Endothelial cell of umbilical vein (primary cell): Measurements from ENCODE around the gene AP3S2. TPM values are rescaled to one million over a fixed set of nuclear protein-coding genes. Genes with fewer than 3 reads are reported as not detected.
A peak's percentile ranks its signal among the peaks of the same experiment; 100 is the strongest.

ENCODE experiments used
- BruUV-seq: library from RNA; stranded (reverse); fragments of 400-500 nt; replicated peaks from 2 replicates; lab custom pipeline; 2021; lab: Mats Ljungman, UMichigan
- CTCF ChIA-PET: fragments of 300-600, 350-600 bp; sonication (Branson Sonifier 250); formaldehyde crosslinking; loops from one replicate; lab custom pipeline; 2021; ENCODE audit warnings: antibody characterized with exemption, inconsistent platforms; lab: Charles Lee
- POLR2A ChIA-PET: fragments of 300-600, 350-600 bp; sonication (Branson Sonifier 250); formaldehyde crosslinking; loops from one replicate; lab custom pipeline; 2021; ENCODE audit warnings: antibody characterized with exemption, inconsistent platforms; lab: Charles Lee
- DNase-seq: peaks from one replicate; pipeline ENCODE4 v3.0.0-alpha.2; 2011; ENCODE audit warnings: low read depth, low spot score
- FAIRE-seq: peaks from 2 replicates; lab custom pipeline; 2011; peaks lifted over from hg19 to GRCh38; lab: Jason Lieb, UNC
- H2AFZ ChIP-seq: 2 replicates; pipeline ENCODE4 v1.6.0; 2012; ENCODE audit warnings: low read depth, low read length, control low read depth, inconsistent platforms
- H3K27ac ChIP-seq: 2 replicates; pipeline ENCODE4 v1.5.1; 2011; ENCODE audit warnings: low read depth, mild to moderate bottlenecking, control low read depth, low read length, moderate library complexity; ENCODE audit not compliant: insufficient read depth
- H3K27me3 ChIP-seq, 2 experiments: 2 replicates each; pipeline versions ENCODE4 v1.6.0 to v1.6.1; 2011; ENCODE audit warnings: low read length in 2 of 2, mixed read lengths in 1 of 2; ENCODE audit not compliant: control insufficient read depth in 2 of 2, insufficient read depth in 2 of 2
- H3K36me3 ChIP-seq, 2 experiments: 2 replicates in 1 of 2; 3 replicates in 1 of 2; pipeline ENCODE4 v1.5.1; 2011; ENCODE audit warnings: low read length in 2 of 2, mild to moderate bottlenecking in 1 of 2, moderate library complexity in 1 of 2; ENCODE audit not compliant: control insufficient read depth in 2 of 2, insufficient read depth in 2 of 2; ENCODE audit errors: extremely low read depth in 1 of 2
- H3K4me1 ChIP-seq: 3 replicates; pipeline ENCODE4 v1.5.1; 2011; ENCODE audit warnings: mild to moderate bottlenecking, low read length; ENCODE audit not compliant: control insufficient read depth, insufficient read depth; ENCODE audit errors: extremely low read depth
- H3K4me2 ChIP-seq: 2 replicates; pipeline ENCODE4 v1.6.1; 2011; ENCODE audit warnings: low read length, control low read depth, mixed read lengths; ENCODE audit not compliant: insufficient read depth
- H3K4me3 ChIP-seq, 3 experiments: fragments of 200-600 bp in 1 of 3; sonication (generic), shearing (Covaris generic) in 1 of 3; replicated peaks in 1 of 3; 2 replicates each; pipeline ENCODE4 v1.5.1; 2011 to 2016; ENCODE audit warnings: control low read depth in 3 of 3, low read length in 3 of 3, mild to moderate bottlenecking in 2 of 3, inconsistent platforms in 1 of 3, low read depth in 1 of 3, moderate library complexity in 1 of 3; ENCODE audit not compliant: insufficient read depth in 1 of 3
- H3K79me2 ChIP-seq: 2 replicates; pipeline ENCODE4 v1.6.0; 2012; ENCODE audit warnings: low read length, inconsistent platforms; ENCODE audit not compliant: control insufficient read depth, insufficient read depth
- H3K9ac ChIP-seq: replicated peaks from 2 replicates; pipeline ENCODE3; 2011; ENCODE audit warnings: low read length, control low read depth; ENCODE audit not compliant: insufficient read depth; ENCODE audit errors: extremely low read depth
- H3K9me1 ChIP-seq: replicated peaks from 3 replicates; pipeline ENCODE4 v1.6.0; 2011; ENCODE audit warnings: mild to moderate bottlenecking, low read length; ENCODE audit not compliant: control insufficient read depth, insufficient read depth; ENCODE audit errors: extremely low read depth
- H3K9me3 ChIP-seq: replicated peaks from 2 replicates; pipeline ENCODE4 v1.5.1; 2012; ENCODE audit warnings: low read length, inconsistent platforms; ENCODE audit not compliant: control insufficient read depth, insufficient read depth
- H4K20me1 ChIP-seq: replicated peaks from 2 replicates; pipeline ENCODE3; 2011; ENCODE audit warnings: mild to moderate bottlenecking, low read length; ENCODE audit not compliant: control insufficient read depth, insufficient read depth; ENCODE audit errors: extremely low read depth
- CTCF ChIP-seq, 2 donors: IDR thresholded peaks; 1 replicate in 1 of 2; 2 replicates in 1 of 2; pipeline ENCODE4 v1.5.1; 2011; ENCODE audit warnings: low read length in 2 of 2, mild to moderate bottlenecking in 2 of 2, moderate library complexity in 2 of 2, control low read depth in 1 of 2, inconsistent platforms in 1 of 2, low read depth in 1 of 2; ENCODE audit not compliant: insufficient read depth in 1 of 2; ENCODE audit errors: extremely low read depth in 1 of 2
- EZH2 ChIP-seq: IDR thresholded peaks from 2 replicates; pipeline ENCODE4 v1.6.1; 2012; ENCODE audit warnings: borderline replicate concordance, low read depth, mild to moderate bottlenecking, moderate library complexity, low read length, inconsistent platforms; ENCODE audit not compliant: severe bottlenecking
- FOS ChIP-seq: IDR thresholded peaks from 2 replicates; pipeline ENCODE4 v1.6.1; 2011; ENCODE audit warnings: mild to moderate bottlenecking, low read length, moderate library complexity, borderline replicate concordance; ENCODE audit not compliant: insufficient read depth
- GATA2 ChIP-seq: IDR thresholded peaks from 2 replicates; pipeline ENCODE4 v1.7.0; 2011; ENCODE audit warnings: low read depth, mild to moderate bottlenecking, moderate library complexity, mixed read lengths, low read length; ENCODE audit not compliant: insufficient read length, insufficient read depth
- JUN ChIP-seq: IDR thresholded peaks from 2 replicates; pipeline ENCODE4 v1.6.1; 2011; ENCODE audit warnings: borderline replicate concordance, low read depth; ENCODE audit not compliant: insufficient read length, insufficient read depth
- MAX ChIP-seq: IDR thresholded peaks from 2 replicates; pipeline ENCODE4 v1.6.1; 2011; ENCODE audit not compliant: insufficient read depth, insufficient read length
- MYC ChIP-seq: IDR thresholded peaks from one replicate; pipeline ENCODE4 v1.6.1; 2011; ENCODE audit warnings: mild to moderate bottlenecking, low read depth, low read length
- POLR2A ChIP-seq: IDR thresholded peaks from 2 replicates; pipeline ENCODE4 v1.6.1; 2012; ENCODE audit warnings: low read depth, mild to moderate bottlenecking, control low read depth, low read length
- POLR2AphosphoS5 ChIP-seq: IDR thresholded peaks from 2 replicates; pipeline ENCODE4 v1.6.1; 2012; ENCODE audit warnings: low read depth, mild to moderate bottlenecking, control low read depth, low read length, moderate library complexity; ENCODE audit not compliant: insufficient read depth
- dilution Hi-C: fragments of 300-500 bp; cut with MboI; formaldehyde crosslinking; loops from one replicate; pipeline ENCODE4 v1.15.0; 2019; ENCODE audit warnings: low sequenced_read_pairs; ENCODE audit not compliant: extremely low pct_ligation_motif_present
- intact Hi-C: fragments of 100-400 bp; cut with micrococcal nuclease; formaldehyde crosslinking; loops from one replicate; pipeline ENCODE4 v1.10.0; 2022
- polyA plus RNA-seq, 4 experiments: library from polyadenylated mRNA; depleted of rRNA in 3 of 4; stranded (reverse) in 3 of 4; unstranded in 1 of 4; fragments of >200 nt; gene quantifications; 2 replicates each; pipeline versions ENCODE4 v1.2.1 to v1.2.3, GENCODE V29; 2011 to 2012; ENCODE audit warnings: missing spikeins in 1 of 4
- total RNA-seq: library from RNA; stranded (reverse); gene quantifications from 2 replicates; pipeline ENCODE4 v1.2.3, GENCODE V29; 2021

The AP3S2 gene
- total and polyA plus RNA-seq, 2 donors (not counting 3 experiments of a cell fraction or from before 2014, with no cell fraction given): 14.6 to 31.1 TPM

GRCh38 chr15:89822951-89823711 is 70.7 kb downstream of the AP3S2 start:
- TF ChIP-seq MYC: no peak
- no peak overlapping the region for H3K4me2 ChIP-seq

DNA sequence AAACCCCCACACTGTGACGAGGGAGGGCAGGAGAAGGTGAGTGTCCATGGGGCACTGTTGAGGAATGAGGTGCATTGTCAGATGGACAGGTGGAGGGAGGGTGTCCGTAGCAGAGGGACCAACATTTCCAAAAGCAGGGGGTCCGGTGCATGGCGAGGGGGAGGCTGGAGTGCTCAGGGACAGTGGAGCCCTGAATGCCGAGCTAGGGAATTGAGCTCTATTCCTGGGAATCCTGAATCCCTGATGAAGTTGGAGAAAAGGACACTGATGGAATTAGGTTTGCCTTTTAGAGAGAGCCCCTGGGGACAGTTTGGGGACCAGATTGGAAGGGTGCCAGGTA is 71.2 kb downstream of the AP3S2 start:
- Histone ChIP-seq H3K9me1 (no peaks in the 10 kb centered on the region), H3K9me3 (no peaks in the 10 kb centered on the region), H3K4me1 (peaks cover 34% of the 10 kb centered on the region), H3K9ac (no peak overlapping the region), H2AFZ (no peak overlapping the region), H3K79me2 (no peaks in the 10 kb centered on the region), H3K4me3 (no peak overlapping the region), H3K4me2 (no peak overlapping the region), H3K36me3 (no peaks in the 10 kb centered on the region), H3K27ac (no peak overlapping the region), H4K20me1 (no peaks in the 10 kb centered on the region), H3K27me3 (no peaks in the 10 kb centered on the region)
- ChIA-PET CTCF (interaction anchor here (0.6 to 4.5 kb wide), 8 partner anchors 9 to 62 kb away, joined by 3 to 28 read pairs (median 4); no protein-coding TSS in a partner anchor), POLR2A (no interaction called here)
- intact Hi-C loops (no loop called here), dilution Hi-C loops (no loop called here)
- BruUV-seq: no TSS peak
- TF ChIP-seq MYC (no peak), GATA2 (no peak), EZH2 (no peak), POLR2AphosphoS5 (no peak), POLR2A (no peak), JUN (no peak), MAX (no peak), FOS (no peak), CTCF (IDR thresholded peaks at IDR 0.05; ENCODE audit: extremely low read depth in 1 of 2, insufficient read depth in 1 of 2, low read depth in 1 of 2, low read length in 2 of 2) (no peak)
- FAIRE-seq (no peak), DNase-seq (no peak)

More at GRCh38 chr15:89822951-89823711, 70.7 kb downstream of the AP3S2 start:
- CTCF ChIA-PET: interaction anchor here (0.6 to 4.5 kb wide), 9 partner anchors 9 to 62 kb away, joined by 3 to 28 read pairs (median 3); no protein-coding TSS in a partner anchor
- H3K36me3 ChIP-seq: no peaks in the 10 kb centered on the region
- peak overlapping the region; percentile 63 for H2AFZ ChIP-seq
- H3K27me3 ChIP-seq: no peaks in the 10 kb centered on the region
- POLR2A ChIA-PET: no interaction called here
- no peak for DNase-seq
- BruUV-seq: no TSS peak
- FAIRE-seq: peak; percentile 93
- dilution Hi-C loops (no loop called here), intact Hi-C loops (no loop called here)
- H3K27ac ChIP-seq: peak overlapping the region; percentile 64
- H3K79me2 ChIP-seq: no peaks in the 10 kb centered on the region
- H3K4me3 ChIP-seq: no peak overlapping the region
- no peaks in the 10 kb centered on the region for H3K9me1 ChIP-seq
- H3K9me3 ChIP-seq: no peaks in the 10 kb centered on the region
- no peaks in the 10 kb centered on the region for H4K20me1 ChIP-seq
- H3K4me1 ChIP-seq: peaks cover 29% of the 10 kb centered on the region
- no peak overlapping the region for H3K9ac ChIP-seq
